ENCODE results near the gene UBE2J2. TPM values are rescaled to one million over a fixed set of nuclear protein-coding genes. Genes with fewer than 3 reads are reported as not detected.

The UBE2J2 gene
- total RNA-seq, 1 donor from 2014 or later, result 32.9 TPM

GRCh38 chr1:1281533-1282321 is 8.1 kb upstream of the UBE2J2 start:
- Mint-ChIP-seq H3K27ac (no peak overlapping the region), H3K4me1 (peaks cover 11% of the 10 kb centered on the region), H3K27me3 (ENCODE audit: insufficient read depth, low read depth) (peaks cover 5% of the 10 kb centered on the region), H3K9me3 (no peaks in the 10 kb centered on the region), H3K4me3 (no peak overlapping the region), H3K36me3 (no peaks in the 10 kb centered on the region)
- no peaks in the 10 kb centered on the region for H3K79me2 ChIP-seq (ENCODE audit: low read depth)
- H4K20me1 ChIP-seq (ENCODE audit: low read depth), result no peaks in the 10 kb centered on the region
- H3F3A ChIP-seq (ENCODE audit: low read depth), result peaks cover 10% of the 10 kb centered on the region
- no peaks in the 10 kb centered on the region for H3K27me3 ChIP-seq
- H3K27ac ChIP-seq, result no peak overlapping the region
- H3K4me3 ChIP-seq, result no peak overlapping the region
- no peak for DNase-seq (ENCODE audit: low spot score)
- H3K4me2 ChIP-seq, result no peak overlapping the region
- no peak for TF ChIP-seq EZH2 (IDR thresholded peaks at IDR 0.05)
- TF ChIP-seq, protein P1, sequence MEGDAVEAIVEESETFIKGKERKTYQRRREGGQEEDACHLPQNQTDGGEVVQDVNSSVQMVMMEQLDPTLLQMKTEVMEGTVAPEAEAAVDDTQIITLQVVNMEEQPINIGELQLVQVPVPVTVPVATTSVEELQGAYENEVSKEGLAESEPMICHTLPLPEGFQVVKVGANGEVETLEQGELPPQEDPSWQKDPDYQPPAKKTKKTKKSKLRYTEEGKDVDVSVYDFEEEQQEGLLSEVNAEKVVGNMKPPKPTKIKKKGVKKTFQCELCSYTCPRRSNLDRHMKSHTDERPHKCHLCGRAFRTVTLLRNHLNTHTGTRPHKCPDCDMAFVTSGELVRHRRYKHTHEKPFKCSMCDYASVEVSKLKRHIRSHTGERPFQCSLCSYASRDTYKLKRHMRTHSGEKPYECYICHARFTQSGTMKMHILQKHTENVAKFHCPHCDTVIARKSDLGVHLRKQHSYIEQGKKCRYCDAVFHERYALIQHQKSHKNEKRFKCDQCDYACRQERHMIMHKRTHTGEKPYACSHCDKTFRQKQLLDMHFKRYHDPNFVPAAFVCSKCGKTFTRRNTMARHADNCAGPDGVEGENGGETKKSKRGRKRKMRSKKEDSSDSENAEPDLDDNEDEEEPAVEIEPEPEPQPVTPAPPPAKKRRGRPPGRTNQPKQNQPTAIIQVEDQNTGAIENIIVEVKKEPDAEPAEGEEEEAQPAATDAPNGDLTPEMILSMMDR (IDR thresholded peaks at IDR 0.05), result no peak
- no peak for TF ChIP-seq EZH2phosphoT487 (IDR thresholded peaks at IDR 0.05)
- no peak overlapping the region for H2AFZ ChIP-seq (replicated peaks)
- no peaks in the 10 kb centered on the region for H3K4me1 ChIP-seq
- no peaks in the 10 kb centered on the region for H3K36me3 ChIP-seq
- H3K9ac ChIP-seq, result no peak overlapping the region
- H3K9me3 ChIP-seq (ENCODE audit: low read depth), result no peaks in the 10 kb centered on the region

DNA sequence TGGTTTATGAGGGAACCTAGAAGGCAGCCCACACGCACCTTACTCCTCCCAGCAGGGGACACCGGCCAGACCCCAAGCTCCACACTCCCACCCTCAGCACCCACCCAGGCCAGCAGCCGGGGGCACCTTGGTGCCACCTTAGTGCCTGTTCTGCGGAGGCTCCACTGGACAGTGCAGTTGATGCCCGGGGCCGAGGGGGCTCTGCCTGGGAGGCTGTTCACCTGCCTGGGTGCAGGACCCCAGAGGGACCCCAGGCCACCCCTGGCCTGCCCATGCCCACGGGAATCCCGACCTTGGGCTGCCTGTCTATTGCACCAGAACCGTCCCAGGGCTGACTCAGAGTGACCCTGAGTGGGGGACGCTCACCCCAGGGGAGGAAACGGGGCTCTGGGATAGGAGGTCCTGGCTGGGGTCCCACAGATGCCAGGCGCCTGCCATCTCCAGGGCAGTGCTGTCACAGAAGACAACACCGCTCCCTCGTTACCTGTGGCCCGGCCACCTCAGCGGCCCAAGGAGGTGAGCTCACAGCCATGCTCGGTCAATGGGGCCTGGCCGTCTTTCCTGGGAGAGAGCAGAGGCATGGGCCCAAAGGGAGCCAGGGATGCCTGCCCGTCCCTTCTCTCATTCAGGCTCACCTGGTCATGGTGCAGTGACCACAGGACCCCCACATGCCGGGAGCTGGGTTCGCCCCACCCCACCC is 7.3 kb upstream of the UBE2J2 start:
- no peaks in the 10 kb centered on the region for H3K9me3 ChIP-seq (ENCODE audit: low read depth)
- no peaks in the 10 kb centered on the region for H3K27me3 ChIP-seq
- H3K4me3 ChIP-seq, result no peak overlapping the region
- H3K9ac ChIP-seq, result no peak overlapping the region
- no peak overlapping the region for H2AFZ ChIP-seq (replicated peaks)
- TF ChIP-seq, protein P1 (IDR thresholded peaks at IDR 0.05), result no peak
- TF ChIP-seq EZH2phosphoT487 (IDR thresholded peaks at IDR 0.05), result no peak
- no peak for TF ChIP-seq EZH2 (IDR thresholded peaks at IDR 0.05)
- H3K4me2 ChIP-seq, result no peak overlapping the region
- Mint-ChIP-seq H3K27me3 (ENCODE audit: insufficient read depth, low read depth) (peaks cover 5% of the 10 kb centered on the region), H3K9me3 (no peaks in the 10 kb centered on the region), H3K27ac (no peak overlapping the region), H3K4me1 (peaks cover 11% of the 10 kb centered on the region), H3K4me3 (no peak overlapping the region), H3K36me3 (no peaks in the 10 kb centered on the region)
- no peaks in the 10 kb centered on the region for H3K36me3 ChIP-seq
- H4K20me1 ChIP-seq (ENCODE audit: low read depth), result no peaks in the 10 kb centered on the region
- no peaks in the 10 kb centered on the region for H3K4me1 ChIP-seq
- no peak for DNase-seq (ENCODE audit: low spot score)
- peaks cover 10% of the 10 kb centered on the region for H3F3A ChIP-seq (ENCODE audit: low read depth)
- no peak overlapping the region for H3K27ac ChIP-seq
- no peaks in the 10 kb centered on the region for H3K79me2 ChIP-seq (ENCODE audit: low read depth)

DNA sequence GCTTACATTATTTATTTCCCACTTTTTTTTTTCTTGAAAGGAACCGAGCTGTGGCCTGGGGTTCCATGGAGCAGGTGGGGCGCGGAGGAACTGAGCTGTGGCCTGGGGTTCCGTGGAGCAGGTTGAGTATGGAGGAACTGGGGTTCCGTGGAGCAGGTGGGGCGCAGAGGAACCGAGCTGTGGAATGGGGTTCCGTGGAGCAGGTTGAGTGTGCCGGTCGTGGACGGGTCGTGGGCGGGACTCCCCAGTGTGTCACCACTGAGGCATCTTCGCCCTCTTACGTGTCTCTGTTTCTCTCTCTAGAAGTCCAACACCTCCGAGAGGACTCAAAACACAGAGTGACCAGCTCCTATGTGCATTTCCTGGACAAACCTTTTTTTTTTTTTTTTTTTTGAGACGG is 5.4 kb upstream of the UBE2J2 start:
- peaks cover 21% of the 10 kb centered on the region for H3K4me1 Mint-ChIP-seq
- no peak for DNase-seq (ENCODE audit: low spot score)
- no peaks in the 10 kb centered on the region for H3F3A ChIP-seq (ENCODE audit: low read depth)
- no peak overlapping the region for H3K4me2 ChIP-seq
- no peak overlapping the region for H3K27ac Mint-ChIP-seq
- no peak overlapping the region for H2AFZ ChIP-seq (replicated peaks)
- peaks cover 3% of the 10 kb centered on the region for H3K4me1 ChIP-seq
- H3K36me3 Mint-ChIP-seq, result peaks cover 3% of the 10 kb centered on the region
- H3K36me3 ChIP-seq, result no peaks in the 10 kb centered on the region
- no peak overlapping the region for H3K9ac ChIP-seq
- H3K27ac ChIP-seq, result no peak overlapping the region
- H3K9me3 ChIP-seq (ENCODE audit: low read depth), result no peaks in the 10 kb centered on the region
- H3K4me3 ChIP-seq, result no peak overlapping the region
- H3K4me3 Mint-ChIP-seq, result no peak overlapping the region
- peaks cover 9% of the 10 kb centered on the region for H3K27me3 Mint-ChIP-seq (ENCODE audit: insufficient read depth, low read depth)
- peaks cover 2% of the 10 kb centered on the region for H3K9me3 Mint-ChIP-seq
- no peaks in the 10 kb centered on the region for H4K20me1 ChIP-seq (ENCODE audit: low read depth)
- no peaks in the 10 kb centered on the region for H3K27me3 ChIP-seq
- TF ChIP-seq EZH2 (IDR thresholded peaks at IDR 0.05) (no peak), EZH2phosphoT487 (IDR thresholded peaks at IDR 0.05) (no peak)
- TF ChIP-seq, protein P1 (IDR thresholded peaks at IDR 0.05), result no peak
- H3K79me2 ChIP-seq (ENCODE audit: low read depth), result no peaks in the 10 kb centered on the region
